ENCODE measurements around the gene ME3. TPM values are rescaled to one million over a fixed set of nuclear protein-coding genes. Genes with fewer than 3 reads are reported as not detected.

Gene ME3
- total and polyA plus RNA-seq, 4 donors: 7.4 to 38.7 (median 21.2) TPM

- 80 to 84% methylated on average over 2 of the region's 2 CpGs for WGBS, 2 donors
- H3K4me1 ChIP-seq (ENCODE audit: control insufficient read depth in 5 of 5, insufficient read depth in 5 of 5, low read length in 5 of 5): peaks cover 0 to 22% (median 16%) of the 10 kb centered on the region in 5 donors
- no peak overlapping the region for H3K27ac ChIP-seq (ENCODE audit: low read depth in 1 of 2, low read length in 1 of 2)
- peaks cover 0 to 1% (median 0%) of the 10 kb centered on the region in 4 donors for H3K9me3 ChIP-seq (ENCODE audit: control insufficient read depth in 4 of 4, insufficient read depth in 3 of 4, low read length in 3 of 4)
- TF ChIP-seq CTCF (IDR thresholded peaks at IDR 0.05; ENCODE audit: control extremely low read depth, extremely low read depth): no peak
- H3K36me3 ChIP-seq (ENCODE audit: control insufficient read depth in 4 of 4, insufficient read depth in 4 of 4, low read length in 4 of 4): no peaks in the 10 kb centered on the region
- DNase-seq: no peak
- H3K4me3 ChIP-seq: no peak overlapping the region
- H3K27me3 ChIP-seq (ENCODE audit: control insufficient read depth in 3 of 3, insufficient read depth in 3 of 3, low read length in 2 of 3): no peaks in the 10 kb centered on the region
- H3K9ac ChIP-seq (ENCODE audit: insufficient read depth in 1 of 2, low read length in 2 of 2): no peak overlapping the region
- no peak for ATAC-seq (ENCODE audit: insufficient read depth, low FRiP score)
Measured at GRCh38 chr11:86580535-86580934, 91.9 kb downstream of the ME3 start.

- TF ChIP-seq CTCF (IDR thresholded peaks at IDR 0.05; ENCODE audit: control extremely low read depth, extremely low read depth): no peak
- H3K27me3 ChIP-seq (ENCODE audit: control insufficient read depth in 3 of 3, insufficient read depth in 3 of 3, low read length in 2 of 3): no peaks in the 10 kb centered on the region
- H3K4me1 ChIP-seq (ENCODE audit: control insufficient read depth in 5 of 5, insufficient read depth in 5 of 5, low read length in 5 of 5): peaks cover 0 to 23% (median 18%) of the 10 kb centered on the region in 5 donors
- WGBS, 2 donors: 83 to 88% methylated on average over 1 of the region's 1 CpG
- H3K9me3 ChIP-seq (ENCODE audit: control insufficient read depth in 4 of 4, insufficient read depth in 3 of 4, low read length in 3 of 4): peaks cover 0 to 1% (median 0%) of the 10 kb centered on the region in 4 donors
- H3K4me3 ChIP-seq: no peak overlapping the region
- DNase-seq (peak in 1 of 3 donors; percentile 28), ATAC-seq (ENCODE audit: insufficient read depth, low FRiP score) (no peak)
- H3K9ac ChIP-seq (ENCODE audit: insufficient read depth in 1 of 2, low read length in 2 of 2): no peak overlapping the region
- H3K27ac ChIP-seq (ENCODE audit: low read depth in 1 of 2, low read length in 1 of 2): no peak overlapping the region
- H3K36me3 ChIP-seq (ENCODE audit: control insufficient read depth in 4 of 4, insufficient read depth in 4 of 4, low read length in 4 of 4): no peaks in the 10 kb centered on the region
Measured at GRCh38 chr11:86579406-86579731, 93.0 kb downstream of the ME3 start.

GRCh38 chr11:86578727-86579405, 93.5 kb downstream of the ME3 start:
- Histone ChIP-seq H3K27me3 (ENCODE audit: control insufficient read depth in 3 of 3, insufficient read depth in 3 of 3, low read length in 2 of 3) (no peaks in the 10 kb centered on the region), H3K36me3 (ENCODE audit: control insufficient read depth in 4 of 4, insufficient read depth in 4 of 4, low read length in 4 of 4) (no peaks in the 10 kb centered on the region), H3K9me3 (ENCODE audit: control insufficient read depth in 4 of 4, insufficient read depth in 3 of 4, low read length in 3 of 4) (peaks cover 0 to 1% (median 0%) of the 10 kb centered on the region in 4 donors), H3K4me1 (ENCODE audit: control insufficient read depth in 5 of 5, insufficient read depth in 5 of 5, low read length in 5 of 5) (peaks cover 0 to 23% (median 18%) of the 10 kb centered on the region in 5 donors), H3K9ac (ENCODE audit: insufficient read depth in 1 of 2, low read length in 2 of 2) (no peak overlapping the region), H3K27ac (ENCODE audit: low read depth in 1 of 2, low read length in 1 of 2) (peak overlapping the region in 1 of 2 donors; percentile 25), H3K4me3 (no peak overlapping the region)
- TF ChIP-seq CTCF (IDR thresholded peaks at IDR 0.05; ENCODE audit: control extremely low read depth, extremely low read depth): no peak
- DNase-seq (no peak), ATAC-seq (ENCODE audit: insufficient read depth, low FRiP score) (no peak)
- 96% methylated on average over 2 of the region's 2 CpGs for WGBS, 2 donors
